ENCODE results near the gene SWAP70. TPM values are rescaled to one million over a fixed set of nuclear protein-coding genes. Genes with fewer than 3 reads are reported as not detected.

SWAP70 gene
- total and polyA plus RNA-seq, 2 of the 8 experiments (the other 6 are each of a cell fraction or from before 2014, with no cell fraction given) = 14.8 to 37.5 TPM

GRCh38 chr11:9643751-9644150, 20.1 kb upstream of the SWAP70 start:
- Histone ChIP-seq H2BK5ac (ENCODE audit: low read depth, low read length) (no peak overlapping the region), H2BK15ac (ENCODE audit: low read length) (no peak overlapping the region), H3K4me3 (ENCODE audit: extremely low read depth in 1 of 4, insufficient read depth in 2 of 4, low read depth in 3 of 4, low read length in 4 of 4) (no peak overlapping the region), H3K27ac (ENCODE audit: low read depth, low read length) (no peak overlapping the region), H3K36me3 (ENCODE audit: control insufficient read depth in 2 of 4, insufficient read depth in 4 of 4, low read length in 3 of 4) (no peaks in the 10 kb centered on the region), H3K23ac (ENCODE audit: insufficient read length) (no peak overlapping the region), H3K79me1 (ENCODE audit: low read depth, low read length) (no peaks in the 10 kb centered on the region), H3K9ac (replicated peaks in 1 of 4; ENCODE audit: extremely low read depth in 1 of 4, low read depth in 3 of 4, low read length in 3 of 4) (no peak overlapping the region), H2BK120ac (replicated peaks; ENCODE audit: low read depth, low read length) (no peak overlapping the region), H2AK5ac (ENCODE audit: low read depth, low read length) (no peak overlapping the region), H3K4me1 (replicated peaks in 1 of 4; ENCODE audit: control insufficient read depth in 3 of 4, insufficient read depth in 4 of 4, low read length in 3 of 4) (peaks cover 0 to 2% (median 0%) of the 10 kb centered on the region in 4 experiments; a peak in 1 of 7 replicates), H3K23me2 (ENCODE audit: low read depth, low read length) (no peaks in the 10 kb centered on the region), H4K5ac (ENCODE audit: insufficient read length, low read depth, low read length) (no peak overlapping the region), H2BK20ac (ENCODE audit: low read length) (no peak overlapping the region), H3K9me3 (ENCODE audit: insufficient read depth in 2 of 2, low read depth in 1 of 2, low read length in 1 of 2) (no peaks in the 10 kb centered on the region), H4K20me1 (replicated peaks in 1 of 2; ENCODE audit: control insufficient read depth in 1 of 2, insufficient read depth in 2 of 2, low read length in 2 of 2) (no peaks in the 10 kb centered on the region), H3K14ac (ENCODE audit: insufficient read length) (no peak overlapping the region), H4K8ac (ENCODE audit: extremely low read depth, insufficient read depth, low read length) (peak overlapping the region; percentile 51; the same call in 1 of the 2 replicates), H3K18ac (ENCODE audit: extremely low read depth, low read length) (no peak overlapping the region), H3K4ac (replicated peaks; ENCODE audit: insufficient read length, low read depth, low read length) (no peak overlapping the region), H3K4me2 (ENCODE audit: insufficient read depth in 1 of 2, low read depth in 2 of 2, low read length in 2 of 2) (no peak overlapping the region), H3K56ac (replicated peaks; ENCODE audit: insufficient read length, low read depth, low read length) (no peak overlapping the region), H2AFZ (ENCODE audit: low read length) (no peak overlapping the region), H4K91ac (replicated peaks; ENCODE audit: insufficient read length, low read length) (no peak overlapping the region), H2BK12ac (ENCODE audit: low read depth, low read length) (no peak overlapping the region), H3K79me2 (ENCODE audit: control insufficient read depth in 1 of 2, insufficient read depth in 2 of 2, low read length in 2 of 2) (no peaks in the 10 kb centered on the region), H3K27me3 (replicated peaks in 1 of 4; ENCODE audit: control insufficient read depth in 3 of 4, extremely low read depth in 1 of 4, insufficient read depth in 3 of 4, low read length in 3 of 4) (no peaks in the 10 kb centered on the region)
- FAIRE-seq (no peak), DNase-seq (ENCODE audit: low read depth in 1 of 2, low spot score in 2 of 2) (no peak)
- POLR2A ChIA-PET (ENCODE audit: partially characterized antibody) = no interaction called here
- CTCF ChIA-PET (ENCODE audit: partially characterized antibody) = interaction anchor here (0.6 kb wide), 1 partner anchor 473 kb away, joined by 3 read pairs; no protein-coding TSS in a partner anchor
- TF ChIP-seq PHF8 (conservative IDR thresholded peaks at IDR 0.05; ENCODE audit: low read depth, low read length) (no peak), YY1 (IDR thresholded peaks at IDR 0.05; ENCODE audit: low read depth, low read length) (no peak), RXRA (IDR thresholded peaks at IDR 0.05; ENCODE audit: insufficient read depth, low read depth, low read length) (no peak), TEAD4 (IDR thresholded peaks at IDR 0.05; ENCODE audit: low read depth, low read length) (no peak), ATF3 (IDR thresholded peaks at IDR 0.05; ENCODE audit: insufficient read depth, low read depth, low read length) (no peak), RFX5 (IDR thresholded peaks at IDR 0.05; ENCODE audit: borderline replicate concordance, low read depth, low read length) (no peak), TAF1 (IDR thresholded peaks at IDR 0.05; ENCODE audit: low read depth, low read length) (no peak)
- WGBS, 2 experiments (ENCODE audit: extremely low coverage in 1 of 2, insufficient coverage in 1 of 2, insufficient read length in 1 of 2, insufficient replicate concordance in 2 of 2, low coverage in 1 of 2, low lambda C conversion rate in 2 of 2, missing lambda C conversion rate in 1 of 2) = 90% methylated on average over 3 of the region's 3 CpGs; no CpG with 5 or more reads in 1 of the 2 experiments
